HG03025 (cell line): ENCODE results near the gene APBB1.

Source experiments
- ATAC-seq: cut with Tn5 transposase; IDR thresholded peaks from one replicate; pipeline ENCODE4 v1.9.1; 2021; ENCODE audit warnings: mild to moderate bottlenecking, moderate library complexity; ENCODE audit not compliant: unreplicated experiment, low FRiP score

Gene APBB1

DNA sequence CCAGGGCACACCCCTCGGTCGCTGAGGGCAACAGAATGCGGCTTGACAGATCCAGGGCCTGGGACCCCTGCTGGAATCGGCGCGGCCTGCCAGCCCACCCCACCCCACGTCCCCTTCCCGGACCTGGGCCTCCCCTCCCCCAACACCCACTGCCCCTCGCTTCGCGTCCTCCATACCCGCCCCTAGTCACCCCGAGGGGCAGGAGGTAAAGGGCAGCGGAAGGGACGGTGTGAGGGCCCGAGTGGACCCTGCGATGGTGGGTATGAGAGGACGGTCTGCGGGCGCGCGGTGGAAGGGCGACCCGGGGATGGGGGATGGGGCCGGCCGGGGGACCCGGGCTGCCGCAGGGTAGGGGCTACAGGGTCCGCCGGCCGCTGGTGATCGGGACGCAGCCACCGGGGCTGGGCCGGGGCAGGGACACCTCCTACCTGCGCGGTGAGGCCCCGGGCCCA, 311 bp downstream of the APBB1 start:
- ATAC-seq, result no peak

- no peak for ATAC-seq
Measured at GRCh38 chr11:6417907-6418556, 862 bp downstream of the APBB1 start.

- ATAC-seq, result no peak
Measured at GRCh38 chr11:6415797-6416196, 3.1 kb downstream of the APBB1 start.

GRCh38 chr11:6414874-6415328, 4.0 kb downstream of the APBB1 start:
- ATAC-seq, result no peak

GRCh38 chr11:6413791-6414201, 5.1 kb downstream of the APBB1 start:
- no peak for ATAC-seq

GRCh38 chr11:6411594-6412031, 7.3 kb downstream of the APBB1 start:
- ATAC-seq, result no peak

DNA sequence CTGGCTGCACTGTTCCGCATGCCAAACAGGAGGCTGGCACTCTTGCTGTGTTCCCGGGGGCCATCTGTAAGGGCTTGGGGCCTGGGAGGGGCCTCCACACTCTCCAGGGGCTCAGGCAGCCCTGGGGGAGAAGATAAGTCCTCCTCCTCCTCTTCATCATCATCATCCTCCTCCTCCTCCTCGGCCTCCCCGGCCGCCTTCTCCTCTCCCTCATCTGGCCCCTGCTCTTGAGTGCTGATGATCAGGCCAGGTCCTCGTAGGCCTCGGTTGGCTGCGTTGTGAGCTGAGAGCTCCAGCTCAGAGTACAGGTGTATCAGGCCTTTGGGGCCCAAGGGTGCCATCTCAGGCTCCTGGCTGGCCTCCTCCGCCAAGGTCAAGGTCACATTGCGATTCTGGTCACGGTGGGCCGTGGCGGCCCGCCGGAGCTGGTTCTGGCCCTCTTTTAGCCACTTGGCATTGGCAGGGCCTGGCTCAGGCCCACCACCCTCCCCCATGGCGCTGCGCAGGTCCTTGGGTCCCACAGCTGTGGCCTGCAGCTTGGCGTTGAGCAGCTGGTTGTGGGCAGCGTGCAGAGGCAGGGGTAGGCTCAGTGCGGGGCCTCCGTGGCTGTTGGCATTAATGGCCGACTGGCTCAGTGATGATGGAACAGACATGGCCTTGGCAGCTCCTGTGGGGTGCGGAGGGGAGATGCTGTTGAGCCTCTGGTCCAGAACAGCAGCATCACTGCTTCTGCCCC, 8.0 kb downstream of the APBB1 start:
- no peak for ATAC-seq

- no peak for ATAC-seq
Measured at GRCh38 chr11:6406370-6406769, 12.5 kb downstream of the APBB1 start.

GRCh38 chr11:6405846-6406245, 13.0 kb downstream of the APBB1 start:
- no peak for ATAC-seq

DNA sequence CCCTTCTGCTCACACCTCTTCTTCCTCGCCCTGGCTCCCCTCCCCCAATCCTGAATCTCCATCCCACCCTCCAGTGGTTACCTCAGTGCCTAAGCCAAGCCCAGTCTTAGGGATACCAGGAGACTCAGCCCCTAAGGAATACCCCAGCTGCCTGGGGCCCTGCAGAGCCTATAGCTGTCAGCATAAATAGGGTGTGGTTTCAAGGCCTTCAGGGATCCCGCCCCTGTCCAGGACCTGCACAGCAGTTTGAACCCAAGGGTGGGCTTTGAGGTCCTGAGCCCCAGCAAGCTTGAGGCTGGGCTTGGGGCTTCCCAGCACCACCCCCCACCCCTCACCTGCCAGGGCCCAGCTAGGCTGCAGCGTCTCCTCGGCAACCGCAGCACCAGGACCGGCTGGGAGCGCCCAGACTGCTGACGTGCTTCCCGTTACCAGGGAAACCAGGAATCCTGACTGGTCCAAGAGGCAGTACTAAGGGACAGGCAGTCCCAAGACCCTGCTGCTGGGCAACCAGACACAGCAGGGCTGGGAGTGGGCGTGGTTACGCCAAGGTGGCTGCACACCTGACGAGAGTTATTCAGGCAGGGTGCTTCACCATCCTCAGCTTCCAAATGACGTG, 13.7 kb downstream of the APBB1 start:
- ATAC-seq, result no peak

DNA sequence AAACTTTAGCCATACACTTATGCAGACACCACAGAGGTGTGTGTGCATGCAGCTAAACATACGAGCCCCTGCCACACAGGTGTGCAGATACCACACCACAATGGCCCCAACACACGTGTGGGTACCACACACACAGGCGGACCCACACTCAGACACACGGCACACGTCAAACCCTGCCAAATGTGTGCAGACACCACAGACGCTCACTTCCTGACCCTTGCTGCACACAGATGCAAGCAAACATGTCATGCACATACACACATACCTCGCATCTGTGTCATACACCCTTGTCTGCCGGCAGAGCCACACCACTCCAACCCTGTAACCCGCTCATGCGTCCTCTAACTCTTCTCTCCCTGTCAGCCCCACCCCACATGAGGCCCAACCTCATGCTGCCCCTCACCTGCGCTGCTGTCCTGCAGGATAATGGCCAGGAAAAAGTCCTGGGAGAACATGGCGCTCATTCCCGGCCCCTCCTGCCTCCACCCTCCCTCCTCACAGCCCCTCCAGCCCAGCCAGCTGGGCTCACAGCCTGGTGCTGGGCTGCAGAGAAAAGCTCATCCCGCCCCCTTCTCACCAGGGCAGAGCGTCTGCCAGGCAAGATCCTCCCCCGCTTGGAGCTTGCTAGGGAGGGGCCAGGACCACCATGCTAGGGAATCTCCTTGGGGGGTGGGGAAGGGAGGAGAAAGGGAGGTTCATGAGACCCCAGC, 14.4 kb downstream of the APBB1 start:
- ATAC-seq, result no peak

- ATAC-seq, result no peak
Measured at GRCh38 chr11:6403539-6403938, 15.4 kb downstream of the APBB1 start.

DNA sequence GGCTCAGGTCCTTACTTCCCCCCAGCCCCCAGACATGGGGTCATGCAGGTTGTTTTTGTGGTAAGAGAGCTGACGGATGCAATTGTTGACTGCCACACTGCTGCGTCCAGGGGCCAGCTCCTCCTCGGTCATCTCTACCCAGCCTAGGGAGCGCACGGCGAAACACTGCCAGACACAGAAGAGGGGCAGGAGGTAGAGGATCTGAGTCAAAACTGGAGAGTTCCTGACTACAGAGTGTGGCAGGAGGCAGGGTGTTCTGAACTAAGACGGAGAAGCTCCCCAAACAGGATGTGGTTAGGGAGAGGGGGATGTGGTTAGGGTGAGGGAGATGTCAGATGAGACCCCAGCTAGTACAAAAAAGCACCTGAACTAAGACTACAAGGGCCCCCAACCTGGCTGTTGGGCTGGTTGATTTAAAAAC, 16.3 kb downstream of the APBB1 start:
- peak; percentile 81 for ATAC-seq

DNA sequence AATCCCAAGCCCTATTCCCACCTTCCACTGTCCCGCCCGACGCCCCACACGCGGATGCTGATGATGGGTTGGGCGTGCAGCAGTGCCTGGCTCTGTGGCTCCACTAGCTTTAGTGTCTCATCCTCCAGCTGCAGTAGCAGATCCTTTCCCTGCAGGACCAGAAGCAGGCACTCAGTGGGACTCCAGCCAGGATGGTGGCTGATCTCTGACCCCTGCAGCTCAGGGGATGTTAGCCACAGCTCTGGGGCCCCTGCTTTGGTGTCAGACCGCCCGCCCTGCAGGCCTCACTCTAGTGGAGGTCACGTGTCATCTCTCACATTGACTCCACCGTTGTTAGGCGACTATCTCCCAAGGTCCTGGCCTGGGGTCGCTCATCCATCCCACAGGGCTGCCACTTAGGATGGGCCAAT, 16.8 kb downstream of the APBB1 start:
- peak; percentile 43 for ATAC-seq

DNA sequence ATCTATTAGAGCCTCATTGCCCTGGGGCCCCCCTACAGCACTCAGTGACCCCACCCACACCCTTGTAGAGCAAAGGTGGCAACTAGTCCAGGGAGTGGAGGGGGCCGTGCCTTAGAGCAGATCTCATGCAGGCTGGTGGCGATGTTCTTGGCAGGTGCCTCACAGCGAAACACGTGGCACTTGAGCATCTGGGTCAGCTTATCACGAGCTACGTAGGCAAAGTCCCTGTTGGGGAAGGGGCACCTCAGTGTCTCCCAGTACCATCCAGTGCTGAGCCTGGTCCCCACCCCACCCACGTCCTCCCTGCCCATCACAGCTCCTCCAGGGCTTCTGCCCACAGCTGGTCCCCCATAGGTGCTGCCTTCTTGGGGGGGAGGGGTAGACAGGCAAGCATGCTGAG, 17.4 kb downstream of the APBB1 start:
- ATAC-seq, result no peak

- no peak for ATAC-seq
Measured at GRCh38 chr11:6400431-6401345, 18.2 kb downstream of the APBB1 start.

- no peak for ATAC-seq
Measured at GRCh38 chr11:6397636-6398035, 21.3 kb downstream of the APBB1 start.

- ATAC-seq, result no peak
Measured at GRCh38 chr11:6397156-6397555, 21.7 kb downstream of the APBB1 start.

DNA sequence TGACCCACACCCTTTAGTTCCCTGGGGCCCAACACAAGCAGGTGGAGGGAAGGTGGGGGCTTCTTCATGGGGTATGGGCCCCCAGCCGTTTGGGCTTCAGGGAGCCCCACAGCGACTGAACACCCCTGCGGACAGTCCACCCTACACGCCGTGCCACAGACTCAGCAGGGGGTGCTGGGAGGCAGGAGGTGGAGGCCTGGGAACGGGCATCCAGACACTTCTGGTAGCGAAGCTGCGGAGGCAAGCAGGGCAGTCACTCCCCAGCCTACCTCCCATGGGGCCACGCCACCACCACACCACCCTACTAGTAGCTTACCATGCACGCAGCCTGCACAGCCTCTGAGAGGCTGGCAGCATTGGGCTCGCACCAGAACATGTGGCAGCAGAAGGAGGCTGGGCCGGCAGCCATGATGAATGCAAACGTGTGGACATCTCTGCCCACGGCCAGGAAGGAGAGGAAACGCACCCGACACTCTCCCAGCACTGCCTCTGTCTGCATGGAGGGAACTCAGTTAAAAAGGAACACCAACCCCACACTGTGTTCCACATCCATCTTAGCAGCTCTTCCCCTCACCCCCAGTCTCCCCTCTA, 23.3 kb downstream of the APBB1 start:
- ATAC-seq, result no peak
